Hepatocyte (in vitro differentiated cells): ENCODE results near the gene S100A14. TPM values are rescaled to one million over a fixed set of nuclear protein-coding genes. Genes with fewer than 3 reads are reported as not detected.

Source experiments
- DNase-seq: peaks from one replicate; pipeline ENCODE4 v3.0.0-alpha.2; 2016; ENCODE audit warnings: low spot score
- H2AFZ ChIP-seq: fragments of 200-600 bp; sonication (generic); 2 replicates; pipeline ENCODE4 v1.6.0; 2016; ENCODE audit warnings: antibody characterized with exemption, mild to moderate bottlenecking
- H3K27ac ChIP-seq: fragments of 200-600 bp; sonication (generic); 2 replicates; pipeline ENCODE4 v1.5.1; 2016; ENCODE audit warnings: mild to moderate bottlenecking
- H3K27me3 ChIP-seq: fragments of 200-600 bp; sonication (generic); 2 replicates; pipeline ENCODE4 v1.6.1; 2016
- H3K36me3 ChIP-seq: fragments of 200-600 bp; sonication (generic); replicated peaks from 2 replicates; pipeline ENCODE4 v1.5.1; 2016; ENCODE audit warnings: low read depth; ENCODE audit not compliant: insufficient read depth
- H3K4me1 ChIP-seq: fragments of 200-600 bp; sonication (generic); 2 replicates; pipeline ENCODE4 v1.5.1; 2016; ENCODE audit warnings: mild to moderate bottlenecking, moderate library complexity; ENCODE audit not compliant: insufficient read depth
- H3K4me2 ChIP-seq: fragments of 200-600 bp; sonication (generic); 2 replicates; pipeline ENCODE4 v1.6.0; 2016
- H3K4me3 ChIP-seq: fragments of 200-600 bp; sonication (generic); 2 replicates; pipeline ENCODE4 v1.5.1; 2016; ENCODE audit warnings: mild to moderate bottlenecking
- H3K79me2 ChIP-seq: fragments of 200-600 bp; sonication (generic); 2 replicates; pipeline ENCODE4 v1.6.0; 2017; ENCODE audit warnings: mild to moderate bottlenecking
- H3K9me2 ChIP-seq: fragments of 200-600 bp; sonication (generic); replicated peaks from 2 replicates; pipeline ENCODE4 v1.6.0; 2017; ENCODE audit warnings: mild to moderate bottlenecking; ENCODE audit not compliant: insufficient read depth
- H3K9me3 ChIP-seq: fragments of 200-600 bp; sonication (generic); 2 replicates; pipeline ENCODE4 v1.5.1; 2016; ENCODE audit warnings: low read depth, mild to moderate bottlenecking
- H4K20me1 ChIP-seq: fragments of 200-600 bp; sonication (generic); 2 replicates; pipeline ENCODE4 v1.6.0; 2016; ENCODE audit warnings: mild to moderate bottlenecking; ENCODE audit not compliant: insufficient read depth, poor library complexity, severe bottlenecking
- EZH2 ChIP-seq: fragments of 200-600 bp; sonication (generic); IDR thresholded peaks from 2 replicates; pipeline ENCODE4 v1.6.1; 2016; ENCODE audit warnings: antibody characterized with exemption, mild to moderate bottlenecking, borderline replicate concordance
- EZH2phosphoT487 ChIP-seq: fragments of 200-600 bp; sonication (generic); IDR thresholded peaks from one replicate; pipeline ENCODE4 v1.6.1; 2018; ENCODE audit warnings: antibody characterized with exemption, mild to moderate bottlenecking, low read depth, moderate library complexity; ENCODE audit not compliant: unreplicated experiment, severe bottlenecking
- WGBS: methylation state at CpG from one replicate; pipeline ENCODE4 v1.1.6; 2016; ENCODE audit warnings: low lambda C conversion rate; ENCODE audit errors: missing lambda C conversion rate; 5-methylcytosine and 5-hydroxymethylcytosine counted together
- polyA plus RNA-seq: library from polyadenylated mRNA; unstranded; fragments of >200 nt; fragmentation: Nextera tagmentation; extraction: Ambion mirVana; gene quantifications from 2 replicates; pipeline ENCODE4 v1.2.1, GENCODE V29; 2016
- total RNA-seq: library from RNA; depleted of rRNA; stranded (reverse); fragments of >200 nt; gene quantifications from 2 replicates; pipeline ENCODE4 v1.2.3, GENCODE V29; 2014
- TF ChIP-seq, protein P1 (sequence below): fragments of 200-600 bp; sonication (generic); IDR thresholded peaks from 2 replicates; pipeline ENCODE4 v1.5.1; 2016; ENCODE audit warnings: antibody characterized with exemption, mild to moderate bottlenecking; ENCODE audit not compliant: poor library complexity

S100A14 gene
- total and polyA plus RNA-seq, 2 experiments from 2014 or later = 94.9 to 112 TPM

- H3K79me2 ChIP-seq = peaks cover 87% of the 10 kb centered on the region
- H3K27me3 ChIP-seq = no peaks in the 10 kb centered on the region
- no peaks in the 10 kb centered on the region for H3K9me2 ChIP-seq
- DNase-seq = no peak
- WGBS = 90% methylated on average over 3 of the region's 3 CpGs
- no peaks in the 10 kb centered on the region for H3K9me3 ChIP-seq
- H3K36me3 ChIP-seq = peaks cover 11% of the 10 kb centered on the region
- no peak overlapping the region for H3K4me3 ChIP-seq
- H3K4me1 ChIP-seq = peaks cover 11% of the 10 kb centered on the region
- H2AFZ ChIP-seq = no peak overlapping the region
- H3K27ac ChIP-seq = no peak overlapping the region
- TF ChIP-seq EZH2 = no peak
- TF ChIP-seq, protein P1, sequence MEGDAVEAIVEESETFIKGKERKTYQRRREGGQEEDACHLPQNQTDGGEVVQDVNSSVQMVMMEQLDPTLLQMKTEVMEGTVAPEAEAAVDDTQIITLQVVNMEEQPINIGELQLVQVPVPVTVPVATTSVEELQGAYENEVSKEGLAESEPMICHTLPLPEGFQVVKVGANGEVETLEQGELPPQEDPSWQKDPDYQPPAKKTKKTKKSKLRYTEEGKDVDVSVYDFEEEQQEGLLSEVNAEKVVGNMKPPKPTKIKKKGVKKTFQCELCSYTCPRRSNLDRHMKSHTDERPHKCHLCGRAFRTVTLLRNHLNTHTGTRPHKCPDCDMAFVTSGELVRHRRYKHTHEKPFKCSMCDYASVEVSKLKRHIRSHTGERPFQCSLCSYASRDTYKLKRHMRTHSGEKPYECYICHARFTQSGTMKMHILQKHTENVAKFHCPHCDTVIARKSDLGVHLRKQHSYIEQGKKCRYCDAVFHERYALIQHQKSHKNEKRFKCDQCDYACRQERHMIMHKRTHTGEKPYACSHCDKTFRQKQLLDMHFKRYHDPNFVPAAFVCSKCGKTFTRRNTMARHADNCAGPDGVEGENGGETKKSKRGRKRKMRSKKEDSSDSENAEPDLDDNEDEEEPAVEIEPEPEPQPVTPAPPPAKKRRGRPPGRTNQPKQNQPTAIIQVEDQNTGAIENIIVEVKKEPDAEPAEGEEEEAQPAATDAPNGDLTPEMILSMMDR = no peak
- TF ChIP-seq EZH2phosphoT487 = no peak
- no peak overlapping the region for H3K4me2 ChIP-seq
- H4K20me1 ChIP-seq = peaks cover 50% of the 10 kb centered on the region
Observed at GRCh38 chr1:153639280-153639679, 23.2 kb upstream of the S100A14 start.

DNA sequence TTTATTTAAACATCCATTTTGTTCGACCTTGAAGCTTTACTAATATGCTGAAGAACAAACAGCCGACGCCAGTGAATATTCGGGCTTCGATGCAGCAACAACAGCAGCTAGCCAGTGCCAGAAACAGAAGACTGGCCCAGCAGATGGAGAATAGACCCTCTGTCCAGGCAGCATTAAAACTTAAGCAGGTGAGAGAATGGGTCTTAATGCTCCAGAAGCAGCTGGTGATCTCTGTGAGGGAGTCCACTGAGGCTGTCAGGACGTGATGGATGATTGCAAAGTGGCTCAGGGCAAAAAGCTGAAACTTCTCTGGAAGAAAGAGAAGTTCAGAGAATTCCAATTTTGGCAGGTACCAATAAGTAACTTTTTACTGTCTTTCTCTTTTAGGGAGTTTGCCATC lies 22.1 kb upstream of the S100A14 start:
- Histone ChIP-seq H3K27ac (no peak overlapping the region), H4K20me1 (peaks cover 50% of the 10 kb centered on the region), H3K4me2 (no peak overlapping the region), H2AFZ (no peak overlapping the region), H3K4me3 (no peak overlapping the region), H3K9me2 (no peaks in the 10 kb centered on the region), H3K36me3 (peaks cover 11% of the 10 kb centered on the region), H3K9me3 (no peaks in the 10 kb centered on the region), H3K79me2 (peaks cover 87% of the 10 kb centered on the region), H3K27me3 (no peaks in the 10 kb centered on the region), H3K4me1 (peaks cover 11% of the 10 kb centered on the region)
- no peak for DNase-seq
- TF ChIP-seq, protein P1 = no peak
- TF ChIP-seq EZH2 = no peak
- no peak for TF ChIP-seq EZH2phosphoT487
- 85% methylated on average over 6 of the region's 6 CpGs for WGBS

GRCh38 chr1:153636312-153636711 lies 20.2 kb upstream of the S100A14 start:
- Histone ChIP-seq H3K36me3 (peaks cover 5% of the 10 kb centered on the region), H3K79me2 (peaks cover 70% of the 10 kb centered on the region), H2AFZ (no peak overlapping the region), H4K20me1 (peaks cover 45% of the 10 kb centered on the region), H3K4me2 (peak overlapping the region; percentile 84), H3K27me3 (no peaks in the 10 kb centered on the region), H3K4me3 (no peak overlapping the region), H3K9me2 (no peaks in the 10 kb centered on the region), H3K27ac (no peak overlapping the region), H3K4me1 (peaks cover 12% of the 10 kb centered on the region), H3K9me3 (no peaks in the 10 kb centered on the region)
- WGBS = 91% methylated on average over 9 of the region's 9 CpGs
- TF ChIP-seq EZH2 (no peak), EZH2phosphoT487 (no peak)
- TF ChIP-seq, protein P1 = no peak
- DNase-seq = no peak

DNA sequence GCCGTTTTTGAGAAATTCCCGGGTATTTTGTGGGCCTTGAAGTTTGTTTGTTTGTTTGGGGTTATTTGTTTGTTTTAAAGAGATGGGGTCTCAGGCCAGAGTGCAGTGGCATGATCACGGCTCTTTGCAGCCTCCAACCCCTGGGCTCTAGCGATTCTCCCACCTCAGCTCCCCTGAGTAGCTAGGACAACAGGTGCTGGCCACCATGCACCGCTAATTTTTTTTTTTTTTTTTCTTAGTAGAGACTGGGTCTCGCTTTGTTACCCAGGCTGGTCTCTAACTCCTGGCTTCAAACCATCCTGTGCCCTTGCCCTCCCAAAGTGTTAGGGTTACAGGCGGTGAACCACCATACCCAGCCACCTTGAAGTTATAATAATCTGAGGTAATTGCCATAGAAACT lies 19.7 kb upstream of the S100A14 start:
- Histone ChIP-seq H3K9me3 (no peaks in the 10 kb centered on the region), H4K20me1 (peaks cover 40% of the 10 kb centered on the region), H3K36me3 (peaks cover under 1% of the 10 kb centered on the region), H3K27ac (no peak overlapping the region), H3K9me2 (no peaks in the 10 kb centered on the region), H3K4me2 (peak overlapping the region; percentile 84), H3K4me1 (peaks cover 14% of the 10 kb centered on the region), H2AFZ (no peak overlapping the region), H3K79me2 (peaks cover 65% of the 10 kb centered on the region), H3K4me3 (no peak overlapping the region), H3K27me3 (no peaks in the 10 kb centered on the region)
- no peak for DNase-seq
- 94% methylated on average over 7 of the region's 7 CpGs for whole genome bisulfite sequencing
- TF ChIP-seq EZH2phosphoT487 (no peak), EZH2 (no peak)
- TF ChIP-seq, protein P1 = no peak
